ENCODE measurements around the gene HPS1. TPM values are rescaled to one million over a fixed set of nuclear protein-coding genes. Genes with fewer than 3 reads are reported as not detected.

Gene HPS1
- total RNA-seq, 1 donor from 2014 or later: 104 TPM

GRCh38 chr10:98376485-98376884 is 70.2 kb downstream of the HPS1 start:
- no peak for TF ChIP-seq CTCF (IDR thresholded peaks at IDR 0.05)
- ATAC-seq (ENCODE audit: low read depth) (no peak), DNase-seq (no peak)
- Mint-ChIP-seq H3K27ac (no peak overlapping the region), H3K27me3 (peaks cover 9% of the 10 kb centered on the region), H3K4me1 (no peaks in the 10 kb centered on the region), H3K9me3 (peaks cover 2% of the 10 kb centered on the region), H3K4me3 (no peak overlapping the region), H3K36me3 (ENCODE audit: low read depth) (no peaks in the 10 kb centered on the region)
- intact Hi-C loops (cut with micrococcal nuclease): no loop called here
- POLR2A ChIA-PET: no interaction called here
- CTCF ChIA-PET: no interaction called here

GRCh38 chr10:98374217-98374985 is 72.3 kb downstream of the HPS1 start:
- intact Hi-C loops (cut with micrococcal nuclease): no loop called here
- Mint-ChIP-seq H3K9me3 (peaks cover 2% of the 10 kb centered on the region), H3K4me1 (no peaks in the 10 kb centered on the region), H3K27me3 (peaks cover 12% of the 10 kb centered on the region), H3K36me3 (ENCODE audit: low read depth) (no peaks in the 10 kb centered on the region), H3K27ac (no peak overlapping the region), H3K4me3 (no peak overlapping the region)
- no peak for TF ChIP-seq CTCF (IDR thresholded peaks at IDR 0.05)
- POLR2A ChIA-PET: no interaction called here
- DNase-seq (no peak), ATAC-seq (ENCODE audit: low read depth) (no peak)
- CTCF ChIA-PET: no interaction called here

GRCh38 chr10:98373260-98374040 is 73.3 kb downstream of the HPS1 start:
- Mint-ChIP-seq H3K4me1 (no peaks in the 10 kb centered on the region), H3K27me3 (peaks cover 13% of the 10 kb centered on the region), H3K9me3 (peaks cover 2% of the 10 kb centered on the region), H3K4me3 (no peak overlapping the region), H3K36me3 (ENCODE audit: low read depth) (no peaks in the 10 kb centered on the region), H3K27ac (no peak overlapping the region)
- DNase-seq (no peak), ATAC-seq (ENCODE audit: low read depth) (no peak)
- POLR2A ChIA-PET: no interaction called here
- CTCF ChIA-PET: no interaction called here
- intact Hi-C loops (cut with micrococcal nuclease): no loop called here
- TF ChIP-seq CTCF (IDR thresholded peaks at IDR 0.05): no peak

GRCh38 chr10:98370831-98371820 is 75.6 kb downstream of the HPS1 start:
- Mint-ChIP-seq H3K9me3 (no peaks in the 10 kb centered on the region), H3K4me1 (no peaks in the 10 kb centered on the region), H3K27ac (no peak overlapping the region), H3K4me3 (no peak overlapping the region), H3K36me3 (ENCODE audit: low read depth) (no peaks in the 10 kb centered on the region), H3K27me3 (peaks cover 13% of the 10 kb centered on the region)
- POLR2A ChIA-PET: no interaction called here
- intact Hi-C loops (cut with micrococcal nuclease): no loop called here
- CTCF ChIA-PET: no interaction called here
- ATAC-seq (ENCODE audit: low read depth): no peak
- DNase-seq: no peak
- TF ChIP-seq CTCF (IDR thresholded peaks at IDR 0.05): no peak
